ENCODE measurements around the gene SRSF7. TPM values are rescaled to one million over a fixed set of nuclear protein-coding genes. Genes with fewer than 3 reads are reported as not detected.
"Not testable (repeated sequence)": the region's sequence is repeated elsewhere in the genome, so short reads cannot be mapped to it uniquely, and the experiment has no call there.

Gene SRSF7
- total RNA-seq, 2 experiments from 2014 or later: 194 to 309 TPM

DNA sequence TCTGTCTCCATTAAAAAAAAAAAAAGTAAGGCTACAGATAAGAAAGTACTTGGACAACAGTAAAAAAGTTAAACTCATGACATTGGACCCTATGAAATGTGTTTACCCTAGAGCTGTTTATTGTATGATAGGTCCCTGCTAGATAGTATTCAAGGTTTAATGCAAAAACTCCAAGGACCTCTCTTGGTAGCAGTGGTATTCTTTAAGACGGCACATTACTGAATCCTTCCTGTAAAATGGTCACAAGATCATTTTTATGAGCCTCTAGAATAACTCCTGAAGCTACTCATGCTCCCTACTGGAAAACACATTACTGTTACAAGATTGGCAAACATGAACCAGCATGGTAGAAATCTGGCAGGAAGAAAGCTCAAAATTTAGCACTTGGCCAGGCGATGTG is 46.5 kb downstream of the SRSF7 start:
- H3K27me3 Mint-ChIP-seq: no peaks in the 10 kb centered on the region
- H3K36me3 Mint-ChIP-seq (ENCODE audit: low read depth): peaks cover 37% of the 10 kb centered on the region
- peaks cover 71% of the 10 kb centered on the region for H3K4me1 Mint-ChIP-seq
- POLR2A ChIA-PET: no interaction called here
- CTCF ChIA-PET: interaction anchor here (0.9 to 1.8 kb wide), 3 partner anchors 9 to 123 kb away, joined by 4 to 8 read pairs (median 5); no protein-coding TSS in a partner anchor
- no peak overlapping the region for H3K4me3 Mint-ChIP-seq
- ATAC-seq (no peak), DNase-seq (no peak)
- intact Hi-C loops (cut with DNase I, micrococcal nuclease): no loop called here
- peaks cover 3% of the 10 kb centered on the region for H3K9me3 Mint-ChIP-seq (ENCODE audit: low read depth)
- no peak overlapping the region for H3K27ac Mint-ChIP-seq

DNA sequence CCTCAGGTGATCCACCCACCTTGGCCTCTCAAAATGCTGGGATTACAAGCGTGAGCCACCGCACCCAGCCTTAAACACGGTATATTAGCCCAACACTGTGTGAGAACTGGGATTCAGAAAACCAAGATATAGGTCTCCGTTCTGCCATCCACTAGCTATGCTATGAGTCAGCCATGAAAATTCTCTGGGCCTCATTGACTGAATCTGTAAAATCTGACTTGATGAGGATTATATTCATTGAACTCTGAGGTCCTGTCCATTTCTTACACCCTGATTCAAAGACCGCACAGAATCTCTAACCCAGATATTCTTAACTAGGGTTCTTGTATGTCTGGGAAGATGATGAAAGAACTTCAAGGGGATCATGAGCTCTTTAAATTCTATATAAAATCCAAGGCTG is 47.8 kb downstream of the SRSF7 start:
- POLR2A ChIA-PET: not testable (repeated sequence)

DNA sequence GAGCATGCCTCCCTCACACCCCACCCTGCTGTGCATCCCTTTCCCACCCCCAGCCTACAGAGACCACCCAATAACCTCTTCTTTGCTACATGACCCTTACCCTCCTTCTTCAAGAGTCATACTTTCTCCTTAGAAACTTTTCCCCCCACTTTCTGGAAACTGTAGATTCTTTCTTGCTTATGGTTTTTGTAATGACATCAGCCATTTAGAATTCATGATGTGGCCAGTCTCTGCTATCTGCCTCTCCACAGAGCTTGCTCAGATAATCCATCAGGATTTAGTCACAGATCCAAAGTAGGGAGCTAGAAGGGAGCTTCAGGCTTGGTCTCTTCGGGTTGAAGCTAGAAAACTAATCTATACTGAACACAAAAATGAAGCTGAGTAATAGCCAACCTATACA is 48.7 kb downstream of the SRSF7 start:
- POLR2A ChIA-PET: interaction anchor here (0.6 kb wide), 2 partner anchors 8 to 21 kb away, joined by 3 read pairs; no protein-coding TSS in a partner anchor

More for the DNA sequence above, 47.8 kb downstream of the SRSF7 start:
- H3K27me3 Mint-ChIP-seq; DNase-seq; intact Hi-C loops (cut with DNase I, micrococcal nuclease); H3K4me3 Mint-ChIP-seq; H3K9me3 Mint-ChIP-seq (ENCODE audit: low read depth): not testable (repeated sequence)
- peak overlapping the region; percentile 77 for H3K27ac Mint-ChIP-seq
- peaks cover 41% of the 10 kb centered on the region for H3K36me3 Mint-ChIP-seq (ENCODE audit: low read depth)
- peak; percentile 34 for ATAC-seq
- CTCF ChIA-PET: interaction anchor here (0.7 to 1.8 kb wide), 7 partner anchors 12 to 1277 kb away, joined by 3 to 8 read pairs (median 3); no protein-coding TSS in a partner anchor
- H3K4me1 Mint-ChIP-seq: peaks cover 63% of the 10 kb centered on the region

DNA sequence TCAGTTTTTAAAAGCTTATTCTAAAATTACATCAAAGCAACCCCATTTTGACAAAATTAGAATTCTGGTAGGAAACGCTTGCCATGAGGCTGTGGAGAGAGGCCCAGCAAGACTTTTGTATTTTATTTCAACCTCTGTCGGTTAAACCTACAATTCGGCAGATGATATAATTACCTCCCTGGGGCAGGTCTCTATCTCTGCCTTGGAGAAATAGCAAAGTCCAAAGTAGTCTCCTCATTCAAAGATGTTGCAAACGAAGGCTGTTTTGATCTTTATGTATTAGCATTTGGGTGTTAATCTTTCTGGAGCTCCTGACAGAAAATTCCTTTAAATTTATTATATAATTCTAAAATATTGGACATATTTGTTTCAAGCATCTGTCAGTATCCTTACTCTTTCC is 49.6 kb downstream of the SRSF7 start:
- DNase-seq (no peak), ATAC-seq (no peak)
- CTCF ChIA-PET: interaction anchor here (0.5 to 1.4 kb wide), 4 partner anchors 98 to 213 kb away, joined by 3 to 5 read pairs (median 3); no protein-coding TSS in a partner anchor
- H3K4me3 Mint-ChIP-seq: no peak overlapping the region
- peaks cover 65% of the 10 kb centered on the region for H3K4me1 Mint-ChIP-seq
- POLR2A ChIA-PET: interaction anchor here (0.6 kb wide), 1 partner anchor 13 kb away, joined by 3 read pairs; no protein-coding TSS in a partner anchor
- H3K9me3 Mint-ChIP-seq (ENCODE audit: low read depth): peaks cover 3% of the 10 kb centered on the region
- H3K27ac Mint-ChIP-seq: peak overlapping the region; percentile 80
- intact Hi-C loops (cut with DNase I, micrococcal nuclease): no loop called here
- H3K36me3 Mint-ChIP-seq (ENCODE audit: low read depth): peaks cover 47% of the 10 kb centered on the region
- no peaks in the 10 kb centered on the region for H3K27me3 Mint-ChIP-seq

More for the DNA sequence above, 48.7 kb downstream of the SRSF7 start:
- DNase-seq (no peak), ATAC-seq (no peak)
- CTCF ChIA-PET: interaction anchor here (1.3 to 1.6 kb wide), 3 partner anchors 39 to 121 kb away, joined by 3 to 6 read pairs (median 5); no protein-coding TSS in a partner anchor
- Mint-ChIP-seq H3K27me3 (no peaks in the 10 kb centered on the region), H3K36me3 (ENCODE audit: low read depth) (peaks cover 43% of the 10 kb centered on the region), H3K9me3 (ENCODE audit: low read depth) (peaks cover 3% of the 10 kb centered on the region), H3K4me3 (no peak overlapping the region), H3K4me1 (peaks cover 65% of the 10 kb centered on the region), H3K27ac (peak overlapping the region; percentile 88)
- intact Hi-C loops (cut with DNase I, micrococcal nuclease): no loop called here

DNA sequence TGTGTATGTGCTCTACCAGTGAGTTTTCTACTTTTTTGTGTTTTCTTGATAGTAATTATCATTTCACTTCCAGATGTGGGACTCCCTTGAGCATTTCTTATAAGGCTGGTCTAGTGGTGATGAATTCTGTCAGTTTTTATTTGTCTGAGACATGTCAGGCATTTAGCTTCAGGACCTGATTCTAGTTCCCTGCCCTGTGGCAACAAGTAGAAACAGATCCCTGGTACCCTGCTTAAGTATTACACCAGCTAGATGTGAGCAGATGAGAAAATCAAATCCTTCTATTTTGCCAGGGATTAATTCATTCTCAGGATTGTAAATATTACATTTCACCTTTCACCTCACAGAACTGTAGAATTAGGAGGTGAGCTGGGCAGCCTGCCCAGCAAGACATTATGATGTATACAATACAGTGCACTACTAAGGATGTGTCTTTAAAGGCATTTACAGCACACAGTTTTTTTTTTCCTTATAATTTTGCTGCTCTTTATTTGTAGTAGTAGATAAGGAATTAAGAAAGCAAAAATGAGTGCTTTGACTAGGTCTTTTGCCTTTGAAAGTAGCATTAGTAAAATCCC is 50.2 kb downstream of the SRSF7 start:
- POLR2A ChIA-PET: interaction anchor here (0.6 kb wide), 1 partner anchor 13 kb away, joined by 3 read pairs; no protein-coding TSS in a partner anchor
- intact Hi-C loops (cut with DNase I, micrococcal nuclease): no loop called here
- no peak for ATAC-seq
- CTCF ChIA-PET: interaction anchor here (0.7 to 1.1 kb wide), 4 partner anchors 9 to 119 kb away, joined by 3 to 4 read pairs (median 3); no protein-coding TSS in a partner anchor
- H3K27ac Mint-ChIP-seq: peak overlapping the region; percentile 93
- no peak for DNase-seq
- peaks cover 3% of the 10 kb centered on the region for H3K9me3 Mint-ChIP-seq (ENCODE audit: low read depth)
- peaks cover 50% of the 10 kb centered on the region for H3K36me3 Mint-ChIP-seq (ENCODE audit: low read depth)
- H3K4me3 Mint-ChIP-seq: peak overlapping the region; percentile 61
- peaks cover 66% of the 10 kb centered on the region for H3K4me1 Mint-ChIP-seq
- H3K27me3 Mint-ChIP-seq: no peaks in the 10 kb centered on the region

DNA sequence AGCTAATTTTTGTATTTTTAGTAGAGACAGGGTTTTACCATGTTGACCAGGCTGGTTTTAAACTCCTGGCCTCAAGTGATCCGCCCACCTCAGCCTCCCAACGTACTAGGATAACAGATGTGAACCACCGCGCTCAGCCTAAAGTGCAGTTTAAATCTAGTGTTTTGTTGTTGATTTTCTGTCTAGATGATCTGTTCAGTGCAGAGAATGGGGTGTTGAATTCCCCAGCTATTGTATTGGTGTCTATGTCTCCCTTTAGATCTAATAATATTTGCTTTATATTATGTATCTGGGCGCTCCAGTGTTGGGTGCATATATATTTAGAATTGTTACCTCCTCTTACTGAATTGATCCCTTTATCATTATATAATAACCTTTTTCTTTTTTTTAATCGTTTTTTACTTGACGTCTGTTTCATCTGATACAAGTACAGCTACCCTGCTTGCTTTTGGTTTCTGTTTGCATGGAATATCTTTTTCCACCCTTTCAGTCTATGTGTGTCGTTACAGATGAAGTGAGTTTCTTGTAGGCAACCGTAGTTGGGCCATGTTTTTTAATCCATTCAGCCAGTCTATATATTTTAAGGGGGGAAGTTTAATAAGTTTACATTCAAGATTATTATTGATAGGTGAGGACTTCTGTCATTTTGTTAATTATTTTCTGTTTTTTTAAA is 50.9 kb downstream of the SRSF7 start:
- ATAC-seq (peak; percentile 69), DNase-seq (no peak)
- ChIA-PET CTCF (interaction anchor here (0.7 to 2.5 kb wide), 4 partner anchors 9 to 119 kb away, joined by 3 to 13 read pairs (median 4); no protein-coding TSS in a partner anchor), POLR2A (interaction anchor here (0.7 kb wide), 1 partner anchor 9 kb away, joined by 3 read pairs; no protein-coding TSS in a partner anchor)
- Mint-ChIP-seq H3K4me1 (peaks cover 69% of the 10 kb centered on the region), H3K36me3 (ENCODE audit: low read depth) (peaks cover 52% of the 10 kb centered on the region), H3K27me3 (no peaks in the 10 kb centered on the region), H3K27ac (peak overlapping the region; percentile 93), H3K9me3 (ENCODE audit: low read depth) (peaks cover 3% of the 10 kb centered on the region), H3K4me3 (peak overlapping the region; percentile 61)
- intact Hi-C loops (cut with DNase I, micrococcal nuclease): no loop called here

DNA sequence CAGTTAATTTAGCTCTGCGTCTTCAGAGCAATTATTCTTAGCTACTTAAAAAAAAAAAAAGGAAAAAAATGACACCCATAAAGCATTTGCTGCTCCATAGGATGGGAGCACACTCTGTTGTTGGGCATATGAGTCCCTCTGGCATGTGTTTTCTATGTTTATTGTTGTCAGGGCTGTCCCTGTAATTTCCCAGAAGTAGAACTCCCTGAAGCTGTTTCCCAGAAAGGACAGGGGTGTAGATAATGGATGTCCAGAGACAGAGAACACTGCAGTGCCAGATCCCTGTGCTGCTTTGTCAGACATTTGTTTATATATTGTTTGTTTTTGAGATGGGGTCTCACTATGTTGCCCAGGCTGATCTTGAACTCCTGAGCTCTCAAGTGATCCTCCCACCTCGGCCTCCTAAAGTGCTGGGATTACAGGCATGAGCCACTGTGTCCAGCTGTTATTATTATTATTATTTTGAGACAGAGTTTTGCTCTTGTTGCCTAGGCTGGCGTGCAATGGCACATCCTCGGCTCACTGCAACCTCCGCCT is 52.6 kb downstream of the SRSF7 start:
- intact Hi-C loops (cut with DNase I, micrococcal nuclease): no loop called here
- peaks cover 74% of the 10 kb centered on the region for H3K4me1 Mint-ChIP-seq
- peaks cover 3% of the 10 kb centered on the region for H3K9me3 Mint-ChIP-seq (ENCODE audit: low read depth)
- ATAC-seq (no peak), DNase-seq (no peak)
- no peaks in the 10 kb centered on the region for H3K27me3 Mint-ChIP-seq
- peak overlapping the region; percentile 37 for H3K27ac Mint-ChIP-seq
- no peak overlapping the region for H3K4me3 Mint-ChIP-seq
- CTCF ChIA-PET: interaction anchor here (0.6 to 2.5 kb wide), 5 partner anchors 10 to 225 kb away, joined by 3 to 13 read pairs (median 4); no protein-coding TSS in a partner anchor
- POLR2A ChIA-PET: interaction anchor here (0.6 kb wide), 1 partner anchor 46 kb away, joined by 3 read pairs; no protein-coding TSS in a partner anchor
- peaks cover 56% of the 10 kb centered on the region for H3K36me3 Mint-ChIP-seq (ENCODE audit: low read depth)

DNA sequence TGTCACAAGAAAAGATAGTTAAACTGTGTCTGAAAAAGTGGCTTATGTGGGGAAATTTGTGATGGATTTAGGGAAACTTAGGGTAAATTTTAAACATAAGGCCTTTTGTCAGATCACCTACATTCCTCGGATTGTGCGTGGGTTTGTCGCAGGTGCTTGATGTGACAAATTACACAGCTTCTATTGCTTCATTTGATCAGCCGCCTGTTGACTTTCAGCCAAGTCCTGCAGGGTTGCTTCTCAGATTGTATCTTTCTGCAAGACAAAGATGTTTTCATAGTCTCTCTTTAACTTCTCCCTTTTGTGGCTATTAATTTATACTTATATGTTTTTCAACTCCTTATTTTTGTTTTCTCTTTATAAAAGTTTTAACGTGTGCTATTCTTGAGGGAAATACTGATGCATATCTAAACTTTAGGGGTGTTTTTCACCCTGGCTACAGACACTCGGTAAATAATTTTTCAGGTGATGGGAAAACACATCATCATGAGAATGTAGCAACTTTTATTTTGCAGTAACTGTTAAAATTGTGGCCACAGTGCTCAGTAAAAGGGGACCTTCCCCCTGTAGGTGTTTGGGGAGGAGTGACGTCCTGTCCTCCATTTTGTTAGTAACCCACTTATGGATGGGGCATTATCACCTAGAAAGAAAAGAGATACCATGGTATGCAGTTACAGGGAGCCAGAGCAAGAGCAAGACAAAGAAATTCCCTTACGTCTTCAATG is 53.9 kb downstream of the SRSF7 start:
- ATAC-seq (peak; percentile 46), DNase-seq (peak; percentile 54)
- intact Hi-C loops (cut with DNase I, micrococcal nuclease): loop anchor here in 1 of 2 experiments (1.0 to 2.0 kb wide), 2 partner anchors 44 to 94 kb away; partner anchors contain the start of gene HNRNPLL
- Mint-ChIP-seq H3K4me1 (peaks cover 78% of the 10 kb centered on the region), H3K9me3 (ENCODE audit: low read depth) (peaks cover 3% of the 10 kb centered on the region), H3K27ac (peak overlapping the region; percentile 87), H3K36me3 (ENCODE audit: low read depth) (peaks cover 59% of the 10 kb centered on the region), H3K27me3 (no peaks in the 10 kb centered on the region), H3K4me3 (peak overlapping the region; percentile 6)
- POLR2A ChIA-PET: no interaction called here
- CTCF ChIA-PET: interaction anchor here (0.9 to 1.4 kb wide), 3 partner anchors 12 to 96 kb away, joined by 3 to 6 read pairs (median 3); no protein-coding TSS in a partner anchor

Other genes with a start within 250 kb of the SRSF7 start
- gene HNRNPLL, start 148.4 kb downstream of the SRSF7 start, total RNA-seq: 10 to 100 TPM; 53.5 to 59.8 TPM
- gene GALM, start 85.2 kb downstream of the SRSF7 start, total RNA-seq: 10 to 100 TPM; 56.0 to 57.8 TPM
- 10 to 100 TPM; 28.4 to 31.6 TPM for gene GEMIN6, start 26.8 kb upstream of the SRSF7 start, total RNA-seq
- 10 to 100 TPM; 14.0 to 20.3 TPM for gene DHX57, start 124.6 kb upstream of the SRSF7 start, total RNA-seq
- gene MORN2, start 124.6 kb upstream of the SRSF7 start, total RNA-seq: 1 to 10 TPM; 6.6 to 7.9 TPM
- gene ARHGEF33, start 138.5 kb upstream of the SRSF7 start, total RNA-seq: under 1 TPM; 0.09 to 0.39 TPM